Nucleus accumbens (tissue), 56 donors: Measurements from ENCODE around the gene ONECUT2.
"Not testable (repeated sequence)": the region's sequence is repeated elsewhere in the genome, so short reads cannot be mapped to it uniquely, and the experiment has no call there.

Experiments
- DNase-seq, 56 donors: peaks; one replicate each; lab custom pipeline; 2025; lab: John Stamatoyannopoulos, UW

Gene ONECUT2

DNA sequence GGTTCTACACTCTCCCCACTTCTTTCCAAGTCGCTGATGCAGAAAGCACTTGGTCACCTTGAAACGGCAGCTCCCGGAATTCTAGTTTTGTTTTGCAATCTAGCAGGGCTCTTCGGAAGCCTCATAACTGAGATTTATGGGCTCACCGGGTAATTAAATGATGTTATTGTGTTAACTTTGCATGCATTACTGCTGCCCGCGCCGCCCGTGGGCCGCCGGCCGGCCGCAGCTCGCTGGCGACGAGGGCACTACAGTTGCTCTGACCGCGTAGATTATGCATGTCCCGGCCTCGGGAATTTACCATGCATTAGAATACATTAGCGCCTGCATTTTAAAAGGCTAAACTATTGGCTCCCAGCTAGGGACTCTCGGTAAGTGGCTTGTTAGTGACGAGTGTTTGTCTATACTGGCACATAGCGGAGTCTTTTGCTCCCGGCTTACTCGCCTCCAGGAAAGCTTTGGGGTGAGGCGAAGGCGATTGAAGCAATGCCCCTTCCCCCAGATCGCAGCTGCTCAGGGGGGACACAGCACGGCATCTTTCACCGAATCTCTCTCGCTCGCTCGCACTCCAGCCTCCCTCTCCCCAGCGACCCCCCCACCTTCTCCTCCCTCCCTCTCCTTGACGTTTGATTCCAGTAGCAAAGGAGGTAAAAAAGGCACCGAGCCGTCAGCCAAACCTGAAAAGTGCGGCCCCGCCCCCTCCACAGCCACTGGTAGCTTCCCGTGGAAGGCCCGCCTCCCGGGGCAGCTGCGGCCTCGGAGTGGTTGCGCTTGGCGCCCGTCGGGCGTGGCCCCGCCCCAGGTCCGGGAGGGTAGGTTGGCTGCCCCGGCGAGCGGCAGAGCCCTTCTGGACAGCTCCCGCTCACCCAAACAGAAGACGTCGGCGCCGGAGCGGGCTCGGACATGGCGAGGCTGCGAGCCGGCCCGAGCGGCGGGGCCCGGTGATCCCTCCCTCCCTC is at the start of gene ONECUT2:
Gene ONECUT2 (plus strand): TSS at position 839 of the 959 bp plus-strand sequence. CDS start 343 bp downstream, outside the sequence.
- DNase-seq: peak; percentile 6 to 96 (median 84)

DNA sequence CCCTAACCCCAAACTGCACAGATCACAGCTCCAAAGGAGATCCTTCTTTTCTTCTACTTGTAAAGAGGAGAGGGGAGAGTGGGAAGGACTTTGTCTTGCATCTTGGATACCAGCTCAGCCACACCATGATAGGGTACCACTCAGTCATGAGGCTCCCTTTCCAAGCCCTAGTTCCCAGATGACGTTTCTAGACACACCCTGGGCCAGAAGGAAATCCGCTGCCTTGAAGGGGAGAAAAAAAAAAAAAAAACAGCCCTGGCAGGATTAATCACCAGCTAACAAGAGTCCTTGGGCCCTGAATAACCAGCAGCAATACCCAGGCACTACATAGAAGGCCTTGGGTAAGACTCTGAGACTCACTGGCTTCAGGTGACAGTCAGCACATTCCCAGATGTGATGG is 45.9 kb upstream of the ONECUT2 start:
- no peak for DNase-seq

DNA sequence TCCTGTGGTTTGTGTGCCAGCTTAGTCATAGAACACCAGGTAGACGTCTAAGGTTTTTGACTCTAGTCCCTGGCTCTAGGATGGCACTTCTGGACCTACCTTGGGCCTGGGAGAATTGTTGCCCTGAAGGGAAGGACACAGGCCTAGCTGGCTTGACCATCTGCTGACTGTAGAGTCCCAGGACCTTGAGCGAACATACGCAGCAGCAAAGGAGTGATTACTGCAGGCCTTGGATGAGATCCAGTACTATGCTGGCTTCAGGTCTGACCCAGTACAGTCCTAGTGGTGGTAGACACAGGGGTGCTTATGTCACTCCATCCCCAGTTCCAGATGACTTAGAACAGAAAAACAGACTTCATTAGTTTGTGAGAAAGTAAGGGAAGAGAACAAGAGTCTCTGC is 45.1 kb upstream of the ONECUT2 start:
- no peak for DNase-seq

DNA sequence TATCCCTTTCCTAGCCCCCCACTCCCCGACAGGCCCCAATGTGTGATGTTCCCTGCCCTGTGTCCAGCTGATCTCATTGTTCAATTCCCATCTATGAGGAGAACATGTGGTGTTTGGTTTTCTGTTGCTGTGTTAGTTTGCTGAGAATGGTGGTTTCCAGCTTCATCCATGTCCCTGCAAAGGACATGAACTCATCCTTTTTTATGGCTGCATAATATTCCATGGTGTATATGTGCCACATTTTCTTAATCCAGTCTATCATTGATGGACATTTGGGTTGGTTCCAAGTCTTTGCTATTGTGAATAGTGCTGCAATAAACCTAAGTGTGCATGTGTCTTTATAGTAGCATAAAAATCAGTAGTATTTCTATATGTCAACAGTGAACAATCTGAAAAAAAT is 40.4 kb upstream of the ONECUT2 start:
- DNase-seq: not testable (repeated sequence)

DNA sequence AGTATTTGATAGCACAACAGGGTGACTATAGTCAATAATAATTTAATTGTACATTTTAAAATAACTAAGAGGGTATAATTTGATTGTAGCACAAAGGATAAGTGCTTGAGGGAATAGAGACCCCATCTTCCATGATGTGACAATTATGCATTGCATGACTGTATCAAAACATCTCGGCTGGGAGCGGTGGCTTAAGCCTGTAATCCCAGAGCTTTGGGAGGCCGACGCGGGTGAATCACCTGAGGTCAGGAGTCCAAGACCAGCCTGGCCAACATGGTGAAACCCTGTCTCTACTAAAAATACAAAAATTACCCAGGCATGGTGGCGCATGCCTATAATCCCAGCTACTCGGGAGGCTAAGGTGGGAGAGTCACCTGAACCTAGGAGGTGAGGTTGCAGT is 38.3 kb upstream of the ONECUT2 start:
- not testable (repeated sequence) for DNase-seq

DNA sequence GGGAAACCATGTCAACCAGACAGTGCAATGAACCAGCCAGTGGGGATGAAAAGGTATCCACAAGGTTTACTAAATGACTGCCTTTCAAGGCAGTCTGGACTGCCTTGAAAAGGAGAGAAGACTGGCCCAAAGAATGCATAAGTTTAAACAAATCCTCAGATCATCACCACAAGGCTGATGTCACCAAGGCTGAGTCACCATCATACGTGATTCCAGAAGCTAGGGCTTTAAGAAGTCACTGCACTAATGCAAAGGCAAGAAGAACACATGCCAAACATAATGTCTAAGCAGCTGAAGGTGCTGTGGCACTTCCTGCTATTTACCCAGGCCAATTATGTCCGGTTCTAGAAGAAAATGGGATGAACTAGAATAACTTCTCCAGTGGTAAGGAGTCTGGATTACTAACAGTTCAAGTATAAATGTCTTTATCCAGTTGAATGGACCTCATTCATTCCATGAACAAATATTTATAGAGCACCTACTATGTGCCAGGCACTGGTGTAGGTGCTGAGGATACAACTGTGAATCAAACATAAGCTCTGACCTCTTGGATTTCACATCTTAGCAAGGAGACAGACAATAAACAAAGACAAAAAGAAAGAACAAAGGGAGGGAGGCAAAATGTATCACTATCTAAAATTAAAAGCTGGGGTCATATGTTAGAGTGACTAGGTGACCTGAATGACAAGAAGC is 37.6 kb upstream of the ONECUT2 start:
- no peak for DNase-seq

DNA sequence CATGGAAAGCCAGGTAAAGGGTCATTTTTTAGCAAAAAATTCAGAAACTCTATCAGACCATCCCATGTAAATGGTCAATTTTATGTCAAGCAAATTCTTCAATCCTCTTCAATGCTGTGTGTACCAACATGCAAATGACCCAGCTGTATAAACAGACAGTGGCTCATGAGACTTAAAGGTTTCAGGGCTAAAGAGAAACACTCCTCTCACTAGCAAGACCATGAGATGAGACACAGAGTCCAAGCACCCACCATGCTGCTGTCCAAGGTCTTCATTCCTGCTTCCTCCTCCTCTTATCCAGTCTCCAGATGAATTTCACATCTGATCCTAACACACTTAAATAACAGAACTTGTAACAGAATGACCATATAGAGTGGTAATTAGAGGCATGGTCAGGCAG is 30.8 kb upstream of the ONECUT2 start:
- no peak for DNase-seq

DNA sequence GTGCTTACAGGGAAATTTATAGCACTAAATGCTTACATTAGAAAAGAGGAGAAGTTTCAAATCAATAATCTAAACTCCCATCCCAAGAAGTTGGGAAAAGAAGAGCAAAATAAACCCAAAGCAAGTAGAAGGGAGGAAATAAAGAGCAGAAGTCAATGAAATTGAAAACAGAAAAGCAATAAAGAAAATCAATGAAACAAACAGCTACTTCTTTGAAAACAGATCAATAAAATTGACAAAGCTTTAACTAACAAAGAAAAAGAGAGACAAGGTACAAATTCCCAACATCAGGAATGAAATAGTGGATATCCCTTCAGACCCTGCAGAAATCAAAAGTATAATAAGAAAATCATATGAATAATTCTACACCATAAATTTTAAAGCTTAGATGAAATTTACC is 25.5 kb upstream of the ONECUT2 start:
- no peak for DNase-seq

DNA sequence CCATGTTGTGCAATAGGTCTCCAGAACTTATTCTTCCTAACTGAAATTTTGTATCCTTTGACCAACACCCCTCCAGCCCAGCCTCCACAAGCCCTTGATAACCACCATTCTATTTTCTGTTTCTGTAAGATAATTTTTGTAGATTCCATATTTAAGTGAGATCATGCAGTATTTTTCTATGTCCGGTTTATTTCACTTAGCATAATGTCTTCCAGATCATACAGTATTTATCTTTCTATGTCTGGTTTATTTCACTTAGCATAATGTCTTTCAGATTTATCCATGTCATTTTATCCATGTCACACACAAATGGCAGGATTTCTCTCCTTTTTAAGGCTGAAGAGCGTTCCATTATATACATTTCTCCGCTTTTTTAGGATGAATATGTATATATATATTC is 24.4 kb upstream of the ONECUT2 start:
- no peak for DNase-seq

DNA sequence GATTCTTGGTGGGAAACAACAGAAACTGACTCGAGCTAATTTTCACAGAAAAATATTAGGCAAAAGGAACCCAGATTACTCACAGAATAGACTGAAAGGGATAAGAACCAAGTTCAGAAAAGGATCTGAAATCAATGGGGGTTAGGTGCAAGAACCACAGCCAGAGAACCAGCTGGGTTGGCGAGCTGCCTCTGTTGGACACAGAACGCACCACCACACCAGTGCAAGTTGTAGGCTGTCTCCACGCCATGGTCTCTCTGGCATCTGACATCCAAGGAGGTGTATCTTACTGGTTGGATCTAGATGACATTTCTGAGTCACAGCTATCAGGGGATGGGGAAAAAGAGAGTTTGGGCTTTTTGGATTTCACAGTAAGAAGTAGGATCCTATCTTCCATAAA is 18.6 kb upstream of the ONECUT2 start:
- DNase-seq: no peak

DNA sequence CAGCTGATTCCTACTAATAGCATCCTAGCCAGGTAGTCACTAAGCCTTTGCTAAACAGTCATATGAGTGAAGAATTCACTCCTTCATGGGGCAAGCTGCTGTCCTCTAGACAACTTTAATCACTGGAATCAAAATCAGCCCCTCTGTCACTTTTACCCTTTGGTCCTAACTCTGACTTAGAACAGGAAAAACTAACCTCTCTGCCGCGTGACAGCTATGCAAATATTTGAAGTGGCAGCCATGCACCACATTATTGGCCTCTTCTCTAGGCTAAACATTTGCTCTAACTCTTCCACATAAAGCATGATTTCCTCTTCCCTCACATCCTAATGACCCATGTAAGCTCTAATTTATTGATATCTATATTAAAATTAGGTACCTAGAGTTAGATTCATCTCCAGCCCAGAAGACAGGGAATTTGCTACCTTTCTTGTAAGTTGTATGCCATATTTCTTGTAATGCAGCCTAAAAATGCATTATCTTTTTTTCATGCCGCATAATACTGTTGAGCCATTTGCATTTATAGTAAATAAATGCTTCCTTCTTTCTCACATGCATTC is 12.8 kb upstream of the ONECUT2 start:
- no peak for DNase-seq

DNA sequence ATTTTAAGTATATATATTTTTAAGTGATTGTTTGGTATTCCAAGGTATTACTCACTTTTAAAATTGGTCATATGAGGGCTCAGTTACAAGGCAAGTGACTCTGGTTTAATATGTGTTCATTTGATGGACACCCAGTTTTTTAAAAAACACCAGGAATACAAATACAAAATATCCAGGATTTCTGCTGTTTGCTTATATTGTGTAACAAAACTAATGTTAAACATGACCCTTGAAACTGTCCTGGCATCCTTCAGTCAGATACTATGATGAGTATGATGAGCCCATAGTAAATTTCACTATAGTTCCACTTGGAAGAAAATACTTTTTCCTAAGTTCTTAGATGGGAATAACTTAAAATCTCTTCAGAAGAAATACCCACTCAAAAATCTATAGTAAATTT is 11.4 kb upstream of the ONECUT2 start:
- DNase-seq: no peak

DNA sequence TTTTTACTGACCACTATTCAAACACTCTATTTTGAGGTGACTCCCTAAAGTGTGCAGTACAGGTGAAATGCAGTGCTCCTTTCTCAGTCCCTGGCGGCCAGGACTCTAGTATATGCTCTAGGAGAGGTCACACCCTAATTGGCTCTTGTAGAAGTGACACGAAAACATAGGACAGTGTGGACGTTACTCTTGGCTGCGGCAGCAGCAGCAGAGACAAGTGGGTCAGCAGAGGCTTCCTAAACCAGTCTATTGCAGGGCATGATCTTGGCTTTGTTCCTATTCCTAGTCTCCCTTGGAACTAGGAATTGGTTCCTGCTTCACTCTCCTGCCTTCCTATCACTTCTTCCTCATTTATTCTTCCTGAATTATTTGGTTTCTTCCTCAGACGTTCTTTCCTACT is 10.1 kb upstream of the ONECUT2 start:
- no peak for DNase-seq

DNA sequence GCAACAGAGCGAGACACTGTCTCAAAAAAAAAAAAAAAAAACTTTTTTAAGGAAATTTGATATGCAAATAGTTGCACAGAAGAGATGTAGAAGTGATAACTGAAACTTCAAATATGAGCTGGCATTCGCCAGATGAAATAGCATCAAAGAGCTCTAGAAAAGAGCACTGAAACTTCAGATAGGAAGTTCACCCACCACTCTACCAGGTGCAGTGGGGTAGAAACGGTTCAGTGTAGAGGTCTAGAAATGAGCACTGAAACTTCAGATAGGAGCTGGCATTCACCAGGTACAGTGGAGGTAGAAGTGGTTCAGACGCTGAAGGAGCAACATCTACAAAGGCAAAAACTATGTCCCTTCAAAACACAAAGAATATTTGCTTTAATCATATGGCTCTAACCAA is 9.0 kb upstream of the ONECUT2 start:
- no peak for DNase-seq

DNA sequence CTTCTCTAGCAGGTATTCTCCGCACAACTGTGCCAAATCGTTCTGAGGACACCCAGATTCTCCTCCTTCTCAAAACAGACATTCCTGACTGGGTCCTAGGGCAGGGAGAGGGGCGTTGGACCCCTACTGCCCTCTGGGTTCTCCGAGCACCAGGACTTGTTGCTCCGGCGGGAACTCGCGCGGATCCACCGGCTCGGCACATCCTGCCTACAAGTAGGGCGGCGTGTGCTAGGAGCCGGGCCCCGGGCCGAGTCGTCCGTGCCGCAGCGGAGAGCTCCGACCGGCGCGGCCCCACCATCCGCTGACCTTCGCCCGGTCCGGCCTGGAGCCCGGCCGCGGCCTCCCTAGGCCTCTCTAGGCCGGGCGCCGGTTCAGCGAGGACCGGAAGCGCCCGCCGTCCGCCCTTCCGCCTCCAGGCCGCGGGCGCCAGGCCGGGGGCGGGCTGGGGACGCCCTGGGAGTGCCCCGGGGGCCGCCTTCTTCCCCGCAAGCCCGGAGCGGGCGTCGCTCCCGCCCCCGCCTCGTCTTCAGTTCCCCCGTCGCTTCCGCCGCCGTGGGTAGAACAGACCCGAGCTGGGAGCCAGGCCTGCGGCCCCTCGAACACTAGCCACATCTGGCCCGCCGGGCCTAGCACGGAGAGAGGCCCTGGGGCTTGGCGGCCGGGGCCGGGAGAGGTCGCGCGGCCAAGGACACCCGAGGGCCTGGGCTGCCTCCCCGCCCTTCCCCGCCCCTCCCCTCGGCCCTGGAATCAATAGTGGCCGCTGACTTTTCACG is 7.6 kb upstream of the ONECUT2 start:
- no peak for DNase-seq

DNA sequence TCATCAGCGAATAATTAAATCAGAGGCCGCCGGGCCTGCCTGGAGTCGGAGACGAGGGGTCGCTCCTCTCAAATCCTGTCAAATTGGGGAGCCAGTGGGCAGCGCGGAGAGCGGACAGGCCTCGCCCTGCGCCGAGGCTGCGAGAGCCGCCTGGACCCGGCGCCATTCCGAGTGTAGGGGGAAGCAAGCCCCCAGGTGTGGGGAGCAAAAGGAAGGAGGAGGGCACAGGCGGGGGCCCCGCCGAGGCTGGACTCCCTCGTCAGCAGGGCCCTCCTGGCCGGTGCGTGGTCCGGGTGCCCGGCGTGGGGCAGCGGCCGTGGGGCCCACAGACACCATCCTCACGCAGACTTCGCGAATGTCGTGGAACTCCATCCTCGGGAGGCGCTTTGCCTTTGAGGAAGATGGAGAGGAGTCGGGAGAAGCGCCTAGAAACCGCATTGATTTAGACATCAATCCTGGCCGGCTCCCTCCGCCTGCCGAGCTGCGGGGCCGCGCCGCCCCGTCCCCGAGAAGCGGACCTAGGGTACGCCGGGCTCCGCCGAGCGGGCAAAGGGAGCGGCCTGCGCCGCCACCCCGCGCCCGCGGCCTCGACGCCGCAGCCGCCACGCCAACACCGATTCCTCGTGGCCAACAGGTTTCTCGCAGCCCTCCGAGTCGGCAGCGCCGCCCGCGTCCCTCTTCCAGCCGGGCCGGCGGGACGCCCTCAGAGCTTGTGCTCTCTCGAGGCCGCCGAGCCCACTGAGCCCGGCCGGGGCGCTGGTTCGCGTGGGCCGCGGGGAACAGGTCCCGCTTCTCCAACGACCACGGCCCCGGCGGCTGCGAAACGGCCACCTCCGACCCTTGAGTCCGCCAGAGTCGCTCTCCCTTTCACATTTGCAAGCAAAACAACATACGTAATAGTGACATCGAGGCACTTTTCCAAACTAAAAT is 6.7 kb upstream of the ONECUT2 start:
- DNase-seq: no peak

DNA sequence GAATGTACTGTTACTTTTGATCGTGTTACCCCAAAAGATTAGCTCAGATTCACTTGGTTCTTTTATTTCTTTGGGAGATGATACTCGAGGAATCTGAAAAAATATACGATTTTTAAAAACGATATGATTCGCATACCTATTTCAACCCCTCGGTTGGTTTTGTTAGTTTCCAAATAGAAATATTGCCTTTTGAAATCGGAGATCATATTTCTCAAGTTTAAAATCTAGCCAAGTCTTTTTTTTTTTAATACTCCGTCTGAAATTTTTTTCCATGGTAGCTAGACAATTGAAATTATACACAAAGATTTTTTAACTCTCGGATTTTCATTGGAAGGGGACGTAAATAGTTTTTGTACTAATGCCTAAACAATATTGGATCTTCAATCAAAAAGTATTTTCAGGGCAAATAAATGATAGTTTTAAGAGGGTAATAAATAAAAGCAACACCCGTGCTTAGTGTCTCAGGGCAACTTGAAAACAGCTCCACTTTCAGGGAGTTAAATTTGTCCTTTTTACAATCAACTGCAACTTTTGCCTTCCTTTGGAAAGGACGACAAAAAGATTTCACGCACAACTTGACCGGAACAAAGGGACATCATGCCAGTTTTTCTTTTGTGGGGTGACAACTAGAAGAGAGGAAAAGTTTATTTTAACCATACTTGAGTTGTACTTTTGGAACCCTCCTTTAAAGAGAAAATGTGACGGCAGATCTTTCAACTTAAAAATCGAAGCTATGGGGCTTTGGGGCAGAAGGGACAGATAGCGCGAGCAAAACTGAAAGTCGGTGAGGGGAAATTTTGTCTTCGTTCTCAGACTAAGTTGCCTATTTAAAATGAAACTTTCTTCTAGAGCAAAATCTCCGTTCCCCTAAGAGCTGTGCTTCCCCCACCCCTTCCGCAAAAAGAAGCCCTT is 5.8 kb upstream of the ONECUT2 start:
- DNase-seq: no peak
